NOMO-1 treated with DMSO at 0.1 percent for 48 hours (cell line): Measurements from ENCODE around the gene TP53I13.

Experiments used
- DNase-seq: peaks from one replicate; lab custom pipeline; 2025; ENCODE audit not compliant: unreplicated experiment; lab: John Stamatoyannopoulos, UW

The TP53I13 gene

GRCh38 chr17:29592850-29593551 lies 24.5 kb downstream of the TP53I13 start, which contains the start of gene ANKRD13B:
Gene ANKRD13B (plus strand): TSS chr17:29593132. CDS start chr17:29593622, 490 bp downstream.
- DNase-seq: no peak

GRCh38 chr17:29593591-29594518 lies 25.4 kb downstream of the TP53I13 start:
- DNase-seq: peak; percentile 15

GRCh38 chr17:29594519-29595090 lies 26.1 kb downstream of the TP53I13 start:
- DNase-seq: no peak

DNA sequence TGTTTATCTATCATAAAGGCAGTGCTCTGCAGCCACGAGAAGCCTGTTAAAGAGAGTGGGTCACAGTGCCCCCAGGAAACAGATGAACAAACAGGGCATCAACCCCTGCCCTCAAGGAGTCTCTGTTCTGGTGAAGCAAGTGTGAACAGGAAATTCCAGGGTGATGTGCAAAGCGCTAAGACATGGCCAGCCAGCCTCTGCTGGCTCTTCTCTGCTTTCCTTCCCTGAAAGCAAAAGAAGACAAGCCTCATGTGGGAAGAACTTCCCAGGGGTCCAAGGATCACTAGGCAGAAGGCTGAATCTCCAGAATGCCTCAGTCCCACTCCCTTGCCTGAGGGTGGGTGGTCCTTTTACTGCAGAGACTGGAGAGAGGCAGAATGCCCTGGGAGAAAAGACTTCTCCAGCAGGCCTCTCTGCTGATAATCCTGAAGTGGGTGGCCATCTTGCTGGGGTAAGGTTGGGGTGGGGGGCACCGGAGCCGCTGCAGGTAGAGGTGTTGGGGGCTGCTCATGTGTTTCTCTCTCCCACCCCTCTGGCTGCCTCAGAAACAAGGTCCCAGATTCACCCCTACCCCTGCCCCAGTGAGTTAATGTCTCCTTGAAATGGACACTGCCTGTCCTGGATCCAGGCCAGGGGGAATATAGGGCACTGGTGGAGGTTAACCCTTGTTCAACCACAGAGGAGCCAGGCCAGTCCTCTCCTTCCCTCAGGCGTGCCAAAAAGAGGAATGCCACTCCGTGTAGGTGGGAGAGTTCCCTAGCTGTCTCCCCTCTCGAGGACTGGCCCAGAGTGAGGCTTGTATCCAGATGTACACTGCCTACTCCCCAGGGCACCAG lies 26.8 kb downstream of the TP53I13 start:
- DNase-seq: no peak

GRCh38 chr17:29595943-29596774 lies 27.7 kb downstream of the TP53I13 start:
- DNase-seq: no peak

DNA sequence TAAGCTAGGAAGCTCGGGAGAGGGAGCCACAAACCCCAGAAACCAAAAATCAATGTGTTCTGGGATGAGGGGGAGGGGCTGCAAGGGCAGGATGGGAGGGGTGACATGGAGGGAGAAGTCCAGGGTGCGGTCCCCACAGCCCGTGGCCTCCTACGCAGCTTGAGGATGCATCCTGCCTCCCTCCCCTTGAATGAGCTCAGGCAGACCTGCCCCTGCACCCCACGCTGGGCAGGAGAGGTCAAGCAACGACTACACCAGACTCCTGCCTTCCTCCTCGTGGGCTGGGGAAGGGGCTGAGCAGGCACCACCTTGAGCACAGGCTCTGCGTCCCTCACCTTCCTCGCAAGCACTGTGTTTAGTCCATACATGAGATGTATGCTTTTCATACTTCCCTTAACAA lies 28.3 kb downstream of the TP53I13 start:
- no peak for DNase-seq

DNA sequence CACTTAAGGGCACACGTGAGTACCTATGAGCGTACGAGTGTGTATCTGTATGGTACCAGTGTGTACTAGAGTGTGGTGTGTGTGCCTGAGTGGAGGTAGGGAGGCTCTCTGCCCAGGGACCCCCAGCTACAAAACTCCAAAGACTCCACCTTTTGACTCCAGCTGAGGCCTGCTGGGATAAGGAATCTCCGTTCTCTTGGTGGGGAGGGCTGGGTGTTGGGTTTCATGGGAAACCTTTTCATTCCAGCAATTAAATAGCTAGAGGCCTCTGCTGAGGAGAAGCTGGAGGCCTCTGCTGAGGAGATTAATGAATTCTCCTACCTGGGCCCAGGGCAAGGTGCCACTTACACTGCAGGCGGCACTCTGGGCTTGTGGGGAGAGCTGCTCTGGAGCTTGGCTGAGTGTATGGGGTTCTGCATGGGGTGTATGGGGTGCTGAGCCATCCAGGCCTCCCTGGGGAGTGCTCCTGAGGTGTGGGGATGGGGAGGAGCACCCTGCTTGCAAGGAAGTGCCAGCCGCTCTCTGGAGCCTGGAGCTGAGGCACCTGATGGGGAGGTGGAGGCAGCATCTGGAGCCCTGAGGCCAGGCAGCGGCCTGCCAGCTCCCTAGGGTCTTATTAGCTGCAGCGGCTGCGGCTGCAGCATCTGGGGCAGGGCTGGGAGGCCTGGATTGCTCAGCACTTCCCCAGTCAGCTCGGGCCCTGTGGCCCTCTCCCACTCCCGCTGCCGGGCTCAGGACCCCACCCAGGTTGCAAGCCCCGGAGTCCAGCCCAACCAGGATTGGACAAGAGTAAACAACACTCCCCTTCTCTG lies 29.1 kb downstream of the TP53I13 start:
- no peak for DNase-seq

GRCh38 chr17:29603109-29603674 lies 34.7 kb downstream of the TP53I13 start:
- no peak for DNase-seq

GRCh38 chr17:29607557-29608195 lies 39.2 kb downstream of the TP53I13 start:
- DNase-seq: no peak

DNA sequence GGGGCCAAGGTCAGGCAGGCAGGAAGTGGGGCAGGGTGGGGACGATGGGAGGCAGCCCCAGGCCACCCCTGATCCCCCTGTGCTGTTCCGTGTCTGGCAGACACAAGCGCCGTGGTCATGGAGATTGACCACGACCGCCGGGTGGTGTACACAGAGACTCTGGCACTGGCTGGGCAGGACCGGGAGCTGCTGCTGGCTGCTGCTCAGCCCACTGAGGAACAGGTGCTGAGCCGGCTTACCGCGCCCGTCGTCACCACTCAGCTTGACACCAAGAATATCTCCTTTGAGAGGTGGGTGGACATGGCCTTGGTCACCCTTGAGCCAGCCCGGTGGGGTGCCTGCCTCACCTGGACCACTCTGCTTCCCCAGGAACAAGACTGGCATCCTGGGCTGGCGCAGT lies 40.5 kb downstream of the TP53I13 start:
- no peak for DNase-seq

- DNase-seq: no peak
These were observed 41.9 kb downstream of the TP53I13 start for GRCh38 chr17:29610395-29610794.

- no peak for DNase-seq
These were observed 43.0 kb downstream of the TP53I13 start for GRCh38 chr17:29611351-29612093.

DNA sequence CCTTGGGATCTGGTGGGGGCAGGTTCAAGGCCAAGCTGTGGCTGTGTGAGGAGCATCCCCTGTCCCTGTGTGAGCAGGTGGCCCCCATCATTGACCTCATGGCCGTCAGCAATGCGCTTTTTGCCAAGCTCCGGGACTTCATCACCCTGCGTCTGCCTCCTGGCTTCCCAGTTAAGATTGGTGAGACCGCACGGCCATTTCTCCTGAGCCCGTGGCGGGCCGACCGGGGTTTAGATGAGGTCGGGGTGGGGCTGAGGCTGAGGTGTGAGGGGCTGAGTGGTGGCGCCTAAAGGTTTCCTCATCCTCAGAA lies 43.5 kb downstream of the TP53I13 start:
- no peak for DNase-seq

GRCh38 chr17:29612404-29613280 lies 44.1 kb downstream of the TP53I13 start:
- no peak for DNase-seq

DNA sequence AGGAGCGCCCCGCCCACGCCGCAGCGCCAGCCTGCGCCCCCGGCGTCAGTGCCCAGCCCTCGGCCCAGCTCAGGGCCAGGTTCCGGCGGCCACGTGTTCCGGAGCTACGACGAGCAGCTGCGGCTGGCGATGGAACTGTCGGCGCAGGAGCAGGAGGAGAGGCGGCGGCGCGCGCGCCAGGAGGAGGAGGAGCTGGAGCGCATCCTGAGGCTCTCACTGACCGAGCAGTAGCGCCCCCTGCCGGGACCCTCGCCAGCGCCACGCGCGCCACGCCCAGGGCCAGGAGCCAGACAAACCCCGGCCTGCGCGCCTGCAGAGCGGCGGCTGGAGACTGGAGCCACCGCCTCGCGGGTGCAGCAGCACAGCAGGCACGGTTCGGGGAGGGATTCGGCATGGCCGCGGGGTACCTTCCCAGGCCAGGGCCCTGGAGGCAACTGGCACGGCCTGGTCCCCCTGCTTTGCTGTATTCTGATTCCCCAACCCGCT lies 44.9 kb downstream of the TP53I13 start:
- peak; percentile 88 for DNase-seq

- DNase-seq: no peak
These were observed 45.4 kb downstream of the TP53I13 start for GRCh38 chr17:29613856-29614255.
